NCI-H146 (cell line): ENCODE results near the gene IFNAR1.
"Not testable (repeated sequence)": the region's sequence is repeated elsewhere in the genome, so short reads cannot be mapped to it uniquely, and the experiment has no call there.

ENCODE experiments used
- DNase-seq: peaks from one replicate; lab custom pipeline; 2025; lab: John Stamatoyannopoulos, UW

The IFNAR1 gene

DNA sequence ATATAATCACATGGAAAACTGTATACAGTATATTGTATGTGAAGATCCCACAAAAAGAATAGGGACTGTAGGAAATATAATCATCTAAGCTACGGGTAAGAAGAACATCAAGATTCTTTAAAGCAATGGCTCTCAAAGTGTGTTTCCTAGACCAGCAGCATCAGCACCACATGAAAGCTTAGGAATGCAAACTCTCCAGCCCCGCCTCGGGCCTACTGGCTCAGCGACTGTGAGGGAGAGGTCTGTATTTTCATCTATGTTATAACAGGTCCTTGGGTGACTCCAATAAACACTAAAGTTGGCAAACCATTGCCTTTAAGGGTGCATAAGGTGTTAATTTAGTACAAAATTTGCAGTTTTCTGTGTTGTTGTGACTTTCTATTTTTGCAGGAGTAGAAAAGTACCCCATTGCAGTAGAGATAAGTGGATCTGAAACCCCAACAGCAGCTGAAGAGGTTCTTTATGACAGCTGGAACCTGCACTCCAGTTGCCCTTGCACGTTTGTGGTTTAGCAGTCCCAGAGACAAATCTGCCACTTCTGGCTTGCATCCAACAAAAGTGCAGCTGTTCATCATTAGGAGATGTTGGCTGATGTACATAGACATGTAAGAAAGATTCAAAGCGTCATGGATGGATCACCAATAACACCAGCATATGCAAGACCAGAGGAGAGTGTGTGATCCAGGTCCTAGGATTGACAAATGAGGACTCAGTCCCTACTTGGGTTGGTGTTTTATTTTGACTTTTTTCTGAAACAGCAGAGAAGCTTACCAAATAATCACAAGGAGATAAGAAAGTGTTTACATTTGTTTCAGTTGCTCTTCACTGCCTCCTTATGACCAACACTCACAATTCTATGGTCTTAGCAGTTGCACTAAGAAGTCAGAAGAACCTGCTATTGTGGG lies 15.9 kb upstream of the IFNAR1 start:
- DNase-seq, result peak; percentile 47

DNA sequence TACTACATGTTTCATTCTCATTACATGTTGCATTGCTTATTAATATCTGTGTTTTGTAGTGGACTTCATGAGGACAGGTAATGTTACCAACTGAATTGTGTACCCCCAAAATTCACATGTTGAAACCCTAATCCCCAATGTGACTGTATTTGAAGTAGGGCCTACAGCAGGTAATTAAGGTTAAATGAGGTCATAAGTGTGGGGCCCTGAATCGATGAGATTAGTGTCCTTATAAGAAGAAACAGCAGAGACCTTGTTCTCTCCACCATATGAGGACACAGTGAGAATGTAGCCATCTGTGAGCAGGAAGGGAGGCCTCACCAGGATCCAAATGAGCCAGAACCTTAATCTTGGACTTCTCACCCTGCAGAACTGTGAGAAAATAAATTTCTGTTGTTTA lies 15.0 kb upstream of the IFNAR1 start:
- DNase-seq, result no peak

- DNase-seq, result no peak
Observed at GRCh38 chr21:33312121-33312520, 12.6 kb upstream of the IFNAR1 start.

- DNase-seq, result no peak
Observed at GRCh38 chr21:33313183-33313582, 11.6 kb upstream of the IFNAR1 start.

DNA sequence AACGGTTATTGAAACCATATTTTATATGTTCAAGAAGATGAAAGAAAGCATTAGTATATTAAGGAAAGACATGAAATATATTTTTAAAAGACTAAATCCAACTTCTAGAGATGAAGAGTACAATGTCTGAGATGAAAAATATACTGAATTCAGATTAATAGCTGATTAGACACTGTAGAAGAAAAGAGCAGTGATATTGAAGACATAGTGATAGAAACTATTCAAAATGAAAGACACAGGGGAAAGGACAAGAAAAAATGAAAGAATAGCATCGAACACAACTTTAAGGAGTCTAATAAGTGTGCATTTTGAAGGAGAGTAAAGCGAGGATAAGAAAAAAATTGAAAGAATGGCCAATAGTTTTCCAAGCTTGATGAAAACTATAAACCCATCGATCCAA lies 11.2 kb upstream of the IFNAR1 start:
- DNase-seq, result no peak

GRCh38 chr21:33314111-33314510 lies 10.7 kb upstream of the IFNAR1 start:
- DNase-seq, result no peak

GRCh38 chr21:33315946-33316710 lies 8.6 kb upstream of the IFNAR1 start:
- no peak for DNase-seq

GRCh38 chr21:33317145-33317544 lies 7.6 kb upstream of the IFNAR1 start:
- no peak for DNase-seq

DNA sequence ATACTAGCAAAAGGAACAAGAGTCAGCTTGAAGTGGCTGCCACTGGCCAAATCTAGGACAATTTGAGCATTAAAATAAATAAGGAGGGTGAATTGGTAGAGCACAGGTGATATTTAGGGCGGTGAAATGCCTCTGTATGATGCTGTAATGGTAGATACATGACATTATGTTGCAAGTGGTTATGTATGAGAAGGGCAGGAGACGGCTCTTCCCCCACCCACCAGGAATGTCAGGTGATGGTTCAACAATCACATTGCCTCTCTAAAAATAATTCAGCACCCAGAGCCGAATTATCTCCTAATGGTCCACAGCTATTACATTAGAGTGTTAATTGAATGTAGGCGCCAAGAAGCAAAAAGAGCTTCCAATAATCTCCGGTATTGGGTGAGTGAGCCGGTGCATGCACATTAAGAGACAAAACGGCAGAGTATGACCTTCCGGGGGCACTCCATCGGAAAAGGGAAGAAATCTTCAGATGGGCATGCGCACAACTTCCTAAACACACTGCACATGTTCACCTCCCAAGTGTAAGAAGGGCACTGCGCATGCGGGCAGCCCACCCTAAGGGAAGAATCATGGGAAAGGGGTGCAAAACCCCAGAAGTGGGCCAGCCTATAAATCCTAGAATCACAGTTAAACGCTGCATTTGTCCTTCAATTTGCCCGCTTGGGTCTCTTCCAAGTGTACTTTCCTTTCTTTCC lies 6.8 kb upstream of the IFNAR1 start:
- DNase-seq, result no peak

- not testable (repeated sequence) for DNase-seq
Observed at GRCh38 chr21:33321005-33321404, 3.8 kb upstream of the IFNAR1 start.

GRCh38 chr21:33323610-33324009 lies 1.2 kb upstream of the IFNAR1 start:
- DNase-seq, result not testable (repeated sequence)

GRCh38 chr21:33325222-33326067 lies 675 bp downstream of the IFNAR1 start:
- peak; percentile 61 for DNase-seq

DNA sequence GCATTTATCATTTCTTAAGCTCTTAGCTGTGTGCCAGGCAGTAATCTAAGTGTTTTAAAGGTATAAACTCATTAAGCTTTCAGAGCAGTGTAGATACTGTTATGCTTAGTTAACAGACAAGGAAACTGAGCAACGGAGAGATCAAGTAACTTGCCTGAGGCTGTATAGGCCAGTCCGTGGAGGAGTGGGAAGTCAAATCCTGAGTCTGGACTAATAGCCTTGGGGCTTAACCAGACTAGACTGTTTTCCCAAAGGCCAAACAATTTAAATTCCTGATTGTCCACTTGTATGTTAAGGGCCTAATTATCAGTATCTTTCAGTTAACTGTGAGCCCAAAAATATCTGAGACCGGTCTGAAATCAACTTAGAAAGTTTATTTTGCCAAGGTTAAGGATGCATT lies 2.6 kb downstream of the IFNAR1 start:
- no peak for DNase-seq

DNA sequence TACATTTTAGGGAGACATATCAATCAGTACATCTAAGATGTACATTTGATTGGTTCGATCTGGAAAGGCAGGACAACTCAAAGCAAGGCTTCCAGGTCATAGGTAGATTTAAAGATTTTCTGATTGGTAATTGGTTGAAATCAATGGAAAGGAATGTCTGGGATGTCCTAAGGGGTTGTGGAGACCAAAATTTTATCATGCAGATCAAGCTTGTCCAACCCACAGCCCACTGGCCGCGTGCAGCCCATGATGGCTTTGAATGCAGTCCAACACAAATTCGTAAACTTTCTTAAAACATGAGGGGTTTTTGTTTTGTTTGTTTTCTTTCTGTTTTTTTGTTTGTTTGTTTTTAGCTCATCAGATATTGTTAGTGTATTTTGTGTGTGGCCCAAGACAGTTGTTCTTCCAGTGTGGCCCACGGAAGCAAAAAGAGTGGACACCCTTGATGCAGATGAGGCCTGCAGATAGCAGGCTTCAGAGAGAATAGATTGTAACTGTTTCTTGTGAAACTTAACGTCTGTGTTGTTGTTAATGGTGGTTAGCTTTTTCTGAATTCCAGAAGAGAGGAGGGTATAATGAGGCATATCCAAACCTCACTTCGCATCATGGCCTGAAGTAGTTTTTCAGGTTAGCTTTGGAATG lies 3.1 kb downstream of the IFNAR1 start:
- DNase-seq, result no peak

GRCh38 chr21:33330726-33331125 lies 6.0 kb downstream of the IFNAR1 start:
- no peak for DNase-seq

DNA sequence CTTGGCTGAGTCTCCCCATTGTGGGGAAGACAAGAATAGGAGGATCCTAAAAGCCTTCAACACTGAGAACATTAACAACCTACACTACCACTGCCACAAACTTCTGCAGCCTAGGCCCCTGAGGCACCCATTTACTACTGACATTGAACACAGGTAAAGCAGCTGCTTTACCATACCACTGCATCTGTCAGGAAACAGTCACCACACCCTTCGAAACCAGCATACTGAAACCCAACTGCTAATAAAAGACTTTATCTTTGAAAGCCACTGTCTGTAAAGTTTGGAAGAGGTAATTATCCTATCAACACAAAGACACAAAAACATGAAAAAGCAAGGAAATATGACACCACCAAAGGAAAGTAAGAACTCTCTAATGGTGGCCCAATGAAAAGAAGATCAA lies 7.4 kb downstream of the IFNAR1 start:
- no peak for DNase-seq

DNA sequence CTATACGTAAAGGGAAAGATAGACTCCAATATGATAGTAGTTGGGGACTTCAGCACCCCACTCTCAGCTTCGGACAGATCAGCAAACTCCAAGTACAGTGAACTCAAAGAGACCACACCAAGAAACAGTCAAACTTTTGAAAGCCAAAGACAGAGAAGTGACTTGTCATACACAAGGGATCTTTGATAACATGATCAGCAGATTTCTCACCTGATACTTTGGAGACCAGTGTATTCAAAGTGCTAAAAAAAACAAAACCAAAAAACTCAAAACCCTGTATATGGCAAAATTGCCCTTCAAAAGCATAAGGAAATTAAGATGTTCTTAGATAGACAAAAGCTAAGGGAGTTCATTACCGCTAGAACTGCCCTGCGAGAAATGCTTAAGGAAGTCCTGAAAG lies 9.4 kb downstream of the IFNAR1 start:
- no peak for DNase-seq

GRCh38 chr21:33334824-33335223 lies 10.1 kb downstream of the IFNAR1 start:
- no peak for DNase-seq

- no peak for DNase-seq
Observed at GRCh38 chr21:33339135-33339534, 14.4 kb downstream of the IFNAR1 start.

DNA sequence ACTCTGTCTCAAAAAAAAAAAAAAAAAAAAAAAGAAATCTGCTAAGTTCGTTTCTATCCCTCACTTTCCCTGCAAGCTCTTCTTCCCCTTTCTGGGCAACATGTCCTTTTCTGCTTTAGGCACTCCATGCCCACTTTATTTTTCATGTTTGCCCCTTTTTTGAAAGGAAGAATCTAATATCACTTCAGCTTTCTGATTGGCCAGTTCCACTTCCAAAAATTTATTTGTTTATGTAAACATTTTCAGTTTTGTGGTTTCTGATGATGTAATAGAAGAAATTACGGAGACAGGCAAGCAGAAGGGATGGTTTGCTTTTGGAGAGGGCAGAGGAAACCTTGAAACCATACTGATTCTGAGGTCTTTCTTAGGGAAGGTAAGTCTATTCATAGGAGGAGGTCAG lies 15.1 kb downstream of the IFNAR1 start:
- no peak for DNase-seq

DNA sequence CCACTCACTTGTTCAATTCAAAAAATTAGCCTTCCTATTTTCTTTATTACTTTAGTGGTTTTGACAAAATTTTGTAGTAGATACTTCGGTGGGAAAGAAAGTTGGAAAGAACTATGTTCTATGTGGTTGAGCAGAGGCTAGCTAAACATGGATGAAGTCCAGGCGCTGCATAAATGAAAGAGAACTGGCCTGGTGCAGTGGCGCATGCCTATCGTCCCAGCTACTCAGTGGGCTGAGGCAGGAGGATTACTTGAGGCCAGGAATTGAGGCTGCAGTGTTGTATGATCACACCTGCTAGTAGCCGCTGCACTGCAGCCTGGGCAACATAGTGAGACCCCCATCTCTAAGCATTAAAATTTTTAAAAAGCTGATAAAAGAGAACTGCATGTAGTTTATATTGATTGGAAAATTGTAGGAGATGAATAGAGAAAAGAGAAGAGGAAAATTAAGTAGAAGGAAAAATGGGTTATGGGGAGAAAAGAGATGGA lies 21.0 kb downstream of the IFNAR1 start:
- no peak for DNase-seq
